ACHN (cell line): ENCODE results near the gene PAFAH1B2.

Source experiments
- DNase-seq: peaks from one replicate; pipeline ENCODE4 v3.0.0-alpha.2; 2015
- in situ Hi-C: cut with HindIII; loops from 2 replicates; pipeline ENCODE4 v1.10.0; 2017; ENCODE audit warnings: low sequenced_read_pairs, low pct_ligation_motif_present, low pct_unique_long_range_greater_than_20kb

PAFAH1B2 gene

DNA sequence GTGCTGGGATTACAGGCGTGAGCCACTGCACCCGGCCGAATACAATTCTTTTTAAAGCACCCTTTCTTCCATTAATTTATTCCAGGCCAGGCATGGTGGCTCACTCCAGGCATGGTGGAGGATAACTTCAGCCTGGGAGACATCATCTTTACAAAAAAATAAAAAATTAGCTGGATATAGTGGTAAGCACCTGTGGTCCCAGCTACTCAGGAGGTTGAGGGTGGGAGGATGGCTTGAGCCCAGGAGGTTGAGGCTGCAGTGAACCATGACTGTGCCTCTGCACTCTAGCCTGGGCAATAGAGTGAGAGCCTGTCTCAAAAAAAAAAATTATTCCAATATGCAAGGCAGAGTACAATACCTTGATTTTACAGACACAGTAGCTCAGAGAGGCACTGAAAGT, 66.5 kb downstream of the PAFAH1B2 start:
- in situ Hi-C loops, result no loop called here
- DNase-seq, result no peak

- no peak for DNase-seq
- in situ Hi-C loops, result no loop called here
These were observed 68.7 kb downstream of the PAFAH1B2 start for GRCh38 chr11:117212697-117213355.

- DNase-seq, result no peak
- in situ Hi-C loops, result no loop called here
These were observed 70.5 kb downstream of the PAFAH1B2 start for GRCh38 chr11:117214404-117215110.

DNA sequence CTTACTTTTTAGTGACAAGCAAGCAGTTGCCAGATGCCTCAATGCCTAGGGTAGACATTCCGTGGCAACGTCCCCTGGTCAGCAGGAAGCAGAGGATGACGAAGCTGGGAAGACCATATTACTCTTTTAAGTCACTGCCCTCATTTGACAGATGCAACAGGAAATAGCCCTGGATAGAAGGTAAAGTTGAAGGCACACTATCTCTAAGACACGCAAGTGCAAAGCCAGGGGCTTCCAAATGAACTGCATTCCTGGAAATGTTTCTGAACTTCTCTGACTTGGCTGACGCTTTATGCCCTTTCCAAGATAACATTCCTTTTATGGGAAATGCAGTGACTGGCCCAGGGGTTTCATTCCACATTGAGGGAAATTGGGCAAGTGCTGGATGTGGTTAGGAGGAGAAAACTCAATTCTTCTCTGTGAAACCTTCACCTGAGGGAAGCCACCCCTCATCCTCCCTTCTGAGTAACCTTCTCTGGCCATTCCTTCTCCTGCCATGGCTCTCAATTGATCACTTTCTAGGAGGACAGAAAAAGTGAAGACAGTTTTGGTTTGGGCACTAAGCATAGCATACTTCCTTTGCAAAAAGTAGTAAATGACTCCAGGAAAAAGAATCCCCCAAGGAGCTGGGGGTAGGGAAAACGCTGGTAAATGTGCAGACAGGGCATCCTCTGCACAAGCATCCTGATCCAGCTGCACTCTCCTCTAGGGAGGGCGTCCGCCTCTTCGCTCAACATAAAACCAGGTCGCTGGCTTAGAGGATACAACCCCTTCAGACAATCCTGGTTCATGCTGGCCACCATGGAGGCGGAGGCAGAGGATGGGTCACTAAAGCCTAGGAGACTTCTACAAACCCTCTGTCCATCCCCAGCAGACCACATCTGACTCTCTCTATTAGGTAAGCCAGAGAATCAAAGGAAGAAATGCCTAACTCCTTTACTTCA, 73.3 kb downstream of the PAFAH1B2 start:
- in situ Hi-C loops, result no loop called here
- DNase-seq, result no peak

- DNase-seq, result no peak
- in situ Hi-C loops, result no loop called here
These were observed 74.2 kb downstream of the PAFAH1B2 start for GRCh38 chr11:117218133-117218915.

GRCh38 chr11:117219001-117219400, 74.9 kb downstream of the PAFAH1B2 start:
- DNase-seq, result no peak
- in situ Hi-C loops, result no loop called here

GRCh38 chr11:117219455-117219854, 75.4 kb downstream of the PAFAH1B2 start:
- in situ Hi-C loops, result no loop called here
- no peak for DNase-seq

DNA sequence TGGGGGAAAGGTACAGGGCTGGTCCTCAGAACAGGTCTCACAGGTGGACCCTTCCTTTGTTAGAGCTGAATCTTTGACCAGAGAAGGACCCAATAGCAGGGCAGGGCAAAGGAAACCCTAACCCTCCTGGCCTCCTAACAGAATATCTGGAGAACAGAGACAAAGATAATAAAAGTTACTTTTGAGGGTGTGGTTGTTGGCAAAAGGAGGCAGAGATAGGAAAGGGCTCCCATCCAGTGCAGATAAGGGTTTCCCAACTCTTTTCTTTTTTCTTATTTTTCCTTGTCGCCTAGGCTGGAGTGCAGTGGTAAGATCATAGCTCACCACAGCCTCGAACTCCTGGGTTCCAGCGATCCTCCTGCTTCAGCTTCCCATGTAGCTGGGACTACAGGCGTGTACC, 75.9 kb downstream of the PAFAH1B2 start:
- DNase-seq, result no peak
- in situ Hi-C loops, result no loop called here

GRCh38 chr11:117220568-117220967, 76.5 kb downstream of the PAFAH1B2 start:
- in situ Hi-C loops, result no loop called here
- no peak for DNase-seq

GRCh38 chr11:117220999-117221774, 77.1 kb downstream of the PAFAH1B2 start:
- DNase-seq, result no peak
- in situ Hi-C loops, result no loop called here

GRCh38 chr11:117221775-117222517, 77.9 kb downstream of the PAFAH1B2 start:
- DNase-seq, result no peak
- in situ Hi-C loops, result no loop called here

DNA sequence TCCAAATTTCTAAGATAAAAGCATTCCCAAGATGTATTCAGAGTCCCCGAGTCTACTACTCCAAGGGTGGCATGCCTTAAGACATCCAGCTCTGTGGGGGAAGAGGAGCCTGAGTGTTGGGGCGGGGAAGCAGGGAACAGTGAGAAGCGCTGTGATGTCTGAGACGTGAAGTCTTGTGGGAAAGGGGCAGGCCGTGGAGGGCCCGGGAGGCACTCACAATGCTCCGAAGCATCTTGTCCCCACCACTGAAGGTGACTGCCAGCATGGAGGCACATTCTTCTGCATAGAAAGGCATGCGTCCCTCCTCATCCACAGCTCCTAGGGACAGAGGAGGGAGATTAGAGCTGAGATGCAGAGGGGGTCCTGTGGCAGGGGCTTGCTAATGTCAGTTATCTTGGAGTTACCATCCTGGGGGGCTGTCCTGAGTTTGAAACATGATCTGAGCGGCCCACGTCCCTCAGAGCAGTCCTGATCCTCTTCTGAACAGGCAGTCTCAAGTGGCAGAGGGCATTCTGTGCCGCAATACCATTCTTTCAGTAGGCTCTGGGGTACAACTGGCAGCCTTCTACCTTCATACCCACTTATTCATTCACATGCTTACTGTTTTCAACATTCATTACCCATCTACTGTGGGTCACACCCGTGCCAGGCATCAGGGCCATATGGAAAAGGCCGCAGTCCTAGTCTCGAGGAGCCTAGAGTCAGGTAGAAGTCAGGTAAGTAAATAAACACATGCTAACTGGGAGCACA, 79.1 kb downstream of the PAFAH1B2 start:
- in situ Hi-C loops, result no loop called here
- DNase-seq, result no peak

- no peak for DNase-seq
- in situ Hi-C loops, result no loop called here
These were observed 79.9 kb downstream of the PAFAH1B2 start for GRCh38 chr11:117223741-117224689.

DNA sequence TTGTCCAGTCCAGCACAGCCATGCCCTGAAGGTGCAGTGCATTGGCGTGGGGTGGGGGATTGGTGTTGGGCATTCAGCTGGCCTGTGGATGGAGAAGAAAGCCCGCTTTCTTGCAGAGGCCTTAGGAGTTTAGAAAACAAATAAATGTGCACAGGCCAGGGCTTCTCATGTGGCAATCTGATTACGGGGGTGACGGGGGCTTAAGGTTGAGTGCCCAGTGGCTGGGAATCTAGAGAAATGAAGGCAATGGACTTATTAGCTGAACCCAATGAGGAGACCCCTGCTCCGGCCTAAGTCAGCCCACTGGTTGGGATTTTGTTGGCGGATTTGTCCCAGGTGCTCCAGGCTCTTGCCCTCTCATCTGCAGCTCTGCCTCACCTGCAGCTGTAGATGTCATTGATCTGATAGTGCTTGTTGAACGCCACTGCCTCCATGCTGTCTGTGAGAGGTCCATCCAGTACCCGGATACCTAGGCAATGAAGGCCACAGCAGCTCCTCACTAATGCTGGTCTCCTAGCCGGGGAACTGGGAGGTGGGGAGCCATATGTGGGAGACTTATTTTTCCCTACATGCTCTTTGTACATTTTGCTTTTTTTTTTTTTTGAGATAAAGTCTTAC, 81.6 kb downstream of the PAFAH1B2 start:
- in situ Hi-C loops, result no loop called here

More for the DNA sequence above, 81.6 kb downstream of the PAFAH1B2 start:
- DNase-seq, result no peak
